ENCODE results near the gene APEH. TPM values are rescaled to one million over a fixed set of nuclear protein-coding genes. Genes with fewer than 3 reads are reported as not detected.
A peak's percentile ranks its signal among the peaks of the same experiment; 100 is the strongest.
"Not testable (repeated sequence)": the region's sequence is repeated elsewhere in the genome, so short reads cannot be mapped to it uniquely, and the experiment has no call there.

The APEH gene
- total RNA-seq, 1 donor from 2014 or later: 88.5 TPM

- Histone ChIP-seq H3K36me3 (peaks cover 36% of the 10 kb centered on the region), H3K27me3 (no peaks in the 10 kb centered on the region), H3K4me3 (peak overlapping the region; percentile 90), H3K4me1 (peaks cover 12% of the 10 kb centered on the region), H3K27ac (peak overlapping the region; percentile 93), H3K9me3 (no peaks in the 10 kb centered on the region)
- DNase-seq: no peak
- TF ChIP-seq CTCF (IDR thresholded peaks at IDR 0.05): peak; percentile 2
- intact Hi-C loops (cut with DNase I): no loop called here
- peak; percentile 39 for ATAC-seq
These were observed 389 bp downstream of the APEH start for GRCh38 chr3:49674497-49674983.

GRCh38 chr3:49675912-49676311 lies 1.8 kb downstream of the APEH start:
- intact Hi-C loops (cut with DNase I): no loop called here
- no peak for TF ChIP-seq CTCF (IDR thresholded peaks at IDR 0.05)
- DNase-seq: no peak
- Histone ChIP-seq H3K9me3 (no peaks in the 10 kb centered on the region), H3K4me3 (no peak overlapping the region), H3K27ac (no peak overlapping the region), H3K4me1 (peaks cover 12% of the 10 kb centered on the region), H3K36me3 (peaks cover 50% of the 10 kb centered on the region), H3K27me3 (no peaks in the 10 kb centered on the region)
- no peak for ATAC-seq

- Histone ChIP-seq H3K27me3 (no peaks in the 10 kb centered on the region), H3K4me3 (no peak overlapping the region), H3K27ac (no peak overlapping the region), H3K9me3 (no peaks in the 10 kb centered on the region), H3K4me1 (no peaks in the 10 kb centered on the region), H3K36me3 (peaks cover 79% of the 10 kb centered on the region)
- no peak for DNase-seq
- intact Hi-C loops (cut with DNase I): no loop called here
- ATAC-seq: no peak
- TF ChIP-seq CTCF (IDR thresholded peaks at IDR 0.05): no peak
These were observed 6.5 kb downstream of the APEH start for GRCh38 chr3:49680493-49681231.

- H3K9me3 ChIP-seq: no peaks in the 10 kb centered on the region
- H3K27me3 ChIP-seq: no peaks in the 10 kb centered on the region
- no peak overlapping the region for H3K4me3 ChIP-seq
- ATAC-seq: no peak
- DNase-seq: no peak
- H3K27ac ChIP-seq: no peak overlapping the region
- H3K4me1 ChIP-seq: no peaks in the 10 kb centered on the region
- intact Hi-C loops (cut with DNase I): no loop called here
- H3K36me3 ChIP-seq: peaks cover 77% of the 10 kb centered on the region
- TF ChIP-seq CTCF (IDR thresholded peaks at IDR 0.05): no peak
These were observed 7.0 kb downstream of the APEH start for GRCh38 chr3:49681232-49681522.

- Histone ChIP-seq H3K4me3 (no peak overlapping the region), H3K27ac (no peak overlapping the region), H3K27me3 (no peaks in the 10 kb centered on the region), H3K36me3 (peaks cover 73% of the 10 kb centered on the region), H3K9me3 (no peaks in the 10 kb centered on the region), H3K4me1 (no peaks in the 10 kb centered on the region)
- ATAC-seq (no peak), DNase-seq (no peak)
- intact Hi-C loops (cut with DNase I): no loop called here
- TF ChIP-seq CTCF (IDR thresholded peaks at IDR 0.05): no peak
These were observed 7.4 kb downstream of the APEH start for GRCh38 chr3:49681543-49681942.

GRCh38 chr3:49683162-49683561 lies 9.0 kb downstream of the APEH start:
- ATAC-seq (no peak), DNase-seq (no peak)
- Histone ChIP-seq H3K4me3 (no peak overlapping the region), H3K4me1 (no peaks in the 10 kb centered on the region), H3K27me3 (no peaks in the 10 kb centered on the region), H3K27ac (no peak overlapping the region), H3K9me3 (no peaks in the 10 kb centered on the region), H3K36me3 (peaks cover 57% of the 10 kb centered on the region)
- intact Hi-C loops (cut with DNase I): no loop called here
- no peak for TF ChIP-seq CTCF (IDR thresholded peaks at IDR 0.05)

- H3K4me3 ChIP-seq; DNase-seq; H3K27ac ChIP-seq; H3K27me3 ChIP-seq; H3K9me3 ChIP-seq; ATAC-seq; H3K4me1 ChIP-seq; intact Hi-C loops (cut with DNase I): not testable (repeated sequence)
- peaks cover 44% of the 10 kb centered on the region for H3K36me3 ChIP-seq
These were observed 10.3 kb downstream of the APEH start for GRCh38 chr3:49684453-49684852.

- H3K27ac ChIP-seq; DNase-seq; intact Hi-C loops (cut with DNase I); ATAC-seq; H3K9me3 ChIP-seq; H3K27me3 ChIP-seq; H3K4me3 ChIP-seq; H3K4me1 ChIP-seq: not testable (repeated sequence)
- peaks cover 38% of the 10 kb centered on the region for H3K36me3 ChIP-seq
These were observed 11.0 kb downstream of the APEH start for GRCh38 chr3:49685103-49685502.

Data from upper lobe of right lung (tissue), 1 donor.